Iris pigment epithelial cell (primary cell): Measurements from ENCODE around the gene CHRM2.

Experiments
- DNase-seq: peaks from one replicate; pipeline ENCODE4 v3.0.0-alpha.2; 2011; ENCODE audit warnings: low read depth

CHRM2 gene

DNA sequence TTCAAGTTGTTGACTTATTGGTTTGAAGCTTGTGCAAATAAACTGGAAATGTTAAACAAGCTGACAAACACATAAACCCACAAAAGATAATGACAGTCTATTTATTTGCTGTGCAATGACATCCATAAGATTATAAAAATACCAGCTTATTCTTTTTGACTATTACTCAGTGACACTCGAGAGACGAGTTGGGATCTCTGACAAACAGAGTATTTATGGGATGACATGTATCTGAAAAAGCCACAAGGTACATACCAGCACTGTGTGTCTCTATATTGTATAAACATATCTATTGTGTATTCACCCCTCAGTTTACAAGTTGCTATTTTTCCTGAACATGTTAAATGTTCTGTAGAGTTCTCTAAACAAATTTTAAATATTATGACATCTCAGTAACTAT is 88.9 kb downstream of the CHRM2 start:
- peak; percentile 41 for DNase-seq

DNA sequence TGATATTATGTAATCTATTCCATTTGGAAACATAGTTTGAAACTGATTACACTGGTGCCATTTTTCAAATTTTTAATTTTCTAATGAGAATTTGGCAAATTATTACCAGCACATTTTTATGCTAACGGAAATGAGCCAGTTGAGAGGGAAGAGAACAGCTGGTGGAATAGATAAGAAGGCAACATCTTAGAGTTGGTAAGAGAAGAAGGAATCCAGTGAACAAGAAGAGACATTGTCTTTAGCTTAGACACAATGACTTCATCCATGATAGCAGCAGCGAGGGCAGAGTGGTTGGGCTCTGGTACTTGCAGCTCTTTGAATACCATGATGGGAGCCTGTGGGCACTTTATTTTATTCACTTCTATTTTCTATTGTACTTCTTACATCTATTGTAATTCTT is 89.6 kb downstream of the CHRM2 start:
- peak; percentile 27 for DNase-seq

DNA sequence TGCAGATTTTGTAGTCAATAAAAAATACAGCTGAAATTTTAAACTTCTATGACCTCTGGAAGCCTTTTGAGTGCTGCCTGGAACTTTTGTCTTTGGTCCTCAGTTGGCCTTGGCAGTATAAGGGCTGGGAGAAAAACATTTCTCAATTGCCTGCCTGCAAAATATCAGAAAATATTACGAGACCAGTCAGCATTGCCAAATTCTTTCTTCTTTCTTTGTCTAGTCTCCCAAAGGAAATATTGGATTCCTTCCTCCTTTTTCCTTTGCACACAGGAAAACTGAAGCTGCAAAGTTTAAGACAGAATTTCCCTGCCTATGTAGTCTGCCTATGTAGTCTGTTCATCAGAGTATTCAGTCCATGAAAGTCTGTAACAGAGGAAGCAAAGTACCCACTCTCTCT is 95.9 kb downstream of the CHRM2 start:
- DNase-seq: no peak

DNA sequence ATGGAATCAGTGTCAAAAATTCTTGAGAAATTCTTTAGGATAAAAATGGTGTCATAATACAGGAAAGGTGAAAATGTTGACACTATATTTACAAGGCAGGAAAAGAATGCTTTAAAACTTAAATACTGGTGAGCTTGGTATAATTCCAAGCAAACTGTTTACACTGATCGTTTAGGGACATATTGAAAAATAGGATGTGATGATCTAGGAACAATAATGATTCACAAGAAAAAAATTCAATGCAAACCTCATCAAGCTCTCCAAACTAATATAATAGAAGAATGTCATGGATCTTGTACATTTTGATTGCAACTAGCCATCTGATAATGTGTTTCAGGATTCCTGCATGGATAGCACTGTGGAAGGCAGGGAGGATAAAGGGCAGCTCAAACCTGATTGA is 98.4 kb downstream of the CHRM2 start:
- no peak for DNase-seq

DNA sequence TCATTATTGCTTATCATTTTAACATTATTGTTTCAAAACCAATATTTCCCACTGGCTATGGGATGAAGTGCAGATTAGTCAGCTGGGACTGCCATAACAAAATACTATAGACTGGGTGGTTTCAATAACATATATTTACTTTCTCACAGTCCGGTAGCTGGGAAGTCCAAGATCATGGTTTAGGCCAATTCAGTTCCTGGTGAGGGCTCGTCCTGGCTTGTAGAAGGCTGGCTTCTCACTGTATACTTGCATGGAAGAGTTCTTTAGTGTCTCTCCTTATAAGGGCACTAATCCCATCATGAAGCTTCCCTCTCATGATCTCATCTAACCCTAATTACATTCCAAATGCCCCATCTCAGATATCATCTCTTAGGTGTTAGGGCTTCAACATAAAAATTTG is 101.3 kb downstream of the CHRM2 start:
- DNase-seq: no peak

DNA sequence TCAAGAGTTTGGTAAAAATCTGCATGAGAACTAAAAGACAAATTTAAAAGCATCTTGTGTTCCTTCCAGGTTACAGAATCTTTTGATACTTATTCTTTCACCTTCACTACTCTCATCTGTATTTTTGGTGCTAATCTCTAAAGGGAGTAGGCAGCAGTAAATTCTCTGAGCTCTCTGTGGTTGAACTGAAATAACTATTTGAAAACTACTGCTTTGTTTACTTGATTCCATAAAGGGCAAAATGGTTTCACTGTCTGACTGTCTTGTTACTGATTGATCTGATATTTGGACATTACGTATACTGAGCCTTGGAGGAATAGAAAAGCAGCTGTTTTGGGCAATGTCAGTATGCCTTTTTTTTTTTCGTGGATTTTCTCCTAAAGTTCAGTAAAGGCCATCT is 103.3 kb downstream of the CHRM2 start:
- DNase-seq: no peak

DNA sequence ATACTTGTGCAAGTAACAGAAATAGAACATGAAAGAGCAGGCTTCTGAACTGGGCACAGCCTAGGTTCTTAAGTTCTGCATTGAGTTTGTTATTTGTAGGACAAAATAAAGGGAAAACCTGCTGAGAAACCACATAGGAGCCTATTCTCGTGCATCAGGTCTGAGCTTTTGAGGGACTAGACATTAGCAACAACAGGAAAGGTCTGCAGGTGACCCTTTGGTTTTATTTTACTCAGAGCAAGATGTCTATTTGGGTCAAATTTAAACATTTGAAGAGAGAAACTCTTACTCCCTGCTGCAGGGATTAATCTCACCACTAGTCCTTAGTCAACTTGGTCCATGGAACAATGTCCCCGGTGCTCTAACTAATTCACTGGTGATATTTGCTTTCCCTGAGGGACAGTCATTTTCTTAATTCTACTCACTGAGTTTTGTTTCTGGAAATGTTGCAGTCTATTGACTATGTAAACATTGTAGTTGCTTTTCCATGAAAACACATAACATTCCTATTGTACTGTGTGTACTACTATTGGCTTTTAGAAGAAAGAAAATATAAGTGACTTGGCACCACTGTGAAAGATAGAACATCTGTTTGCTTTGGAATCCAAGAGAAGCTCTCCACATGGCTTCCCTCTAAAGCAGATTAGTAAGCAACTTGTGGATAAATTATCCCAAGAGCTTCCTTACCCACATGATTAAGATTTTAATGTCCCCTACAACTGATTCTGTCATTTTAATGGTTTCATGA is 108.2 kb downstream of the CHRM2 start:
- no peak for DNase-seq

DNA sequence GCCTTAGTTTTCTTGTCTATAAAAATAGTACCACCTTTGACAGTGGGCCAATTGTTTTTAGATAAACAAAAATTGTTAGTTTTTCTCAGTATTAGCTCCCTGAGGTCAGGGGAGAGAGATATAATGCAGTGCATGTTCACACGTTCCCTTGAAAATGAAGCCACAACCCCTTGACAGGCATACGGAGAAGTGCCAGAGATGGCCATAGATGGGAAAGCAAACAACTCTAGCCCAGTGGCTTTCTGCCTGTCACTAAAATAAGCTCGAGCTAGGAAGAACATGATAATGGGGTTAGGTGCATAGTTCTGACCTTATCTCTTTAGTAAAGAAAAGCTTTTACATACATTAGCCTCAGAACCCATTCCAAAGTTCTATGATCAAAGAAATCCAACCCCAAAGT is 124.9 kb downstream of the CHRM2 start:
- no peak for DNase-seq

DNA sequence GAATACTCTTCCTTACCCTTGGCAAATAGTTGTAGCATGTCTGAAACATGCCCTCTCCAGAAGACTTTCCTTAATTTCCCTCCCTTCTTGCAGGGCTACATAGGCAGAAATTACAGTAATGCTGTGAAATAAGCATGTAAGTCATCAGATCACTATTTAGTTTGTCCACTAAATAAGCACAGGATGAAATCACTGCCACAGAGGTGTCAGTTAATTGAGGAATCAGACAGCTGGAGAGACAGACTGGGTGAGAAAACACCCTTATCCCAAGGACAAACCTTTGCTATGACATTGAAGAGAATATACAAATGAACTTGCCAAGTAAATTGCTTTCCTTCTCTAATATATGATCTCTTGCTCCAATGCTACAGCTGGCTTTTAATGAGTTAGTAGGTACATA is 129.3 kb downstream of the CHRM2 start:
- DNase-seq: peak; percentile 35

DNA sequence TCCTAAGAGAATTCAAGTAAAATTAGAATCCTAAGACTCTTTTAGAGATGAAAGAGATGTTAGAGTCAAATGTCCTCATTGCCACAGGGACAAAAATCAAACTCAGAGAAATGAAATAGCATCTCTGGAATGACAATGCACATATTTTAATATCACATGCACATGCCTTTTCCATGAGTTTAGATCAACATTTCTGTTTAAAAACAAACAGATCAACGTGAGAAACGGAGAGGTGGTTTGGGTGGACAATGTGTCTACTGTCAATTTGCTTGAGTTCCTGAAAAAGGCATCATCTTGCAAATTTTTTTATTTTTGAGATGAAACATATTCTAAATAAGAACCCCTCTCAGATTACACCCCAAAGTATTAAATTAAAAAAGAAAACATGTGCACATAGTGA is 130.0 kb downstream of the CHRM2 start:
- DNase-seq: peak; percentile 69

DNA sequence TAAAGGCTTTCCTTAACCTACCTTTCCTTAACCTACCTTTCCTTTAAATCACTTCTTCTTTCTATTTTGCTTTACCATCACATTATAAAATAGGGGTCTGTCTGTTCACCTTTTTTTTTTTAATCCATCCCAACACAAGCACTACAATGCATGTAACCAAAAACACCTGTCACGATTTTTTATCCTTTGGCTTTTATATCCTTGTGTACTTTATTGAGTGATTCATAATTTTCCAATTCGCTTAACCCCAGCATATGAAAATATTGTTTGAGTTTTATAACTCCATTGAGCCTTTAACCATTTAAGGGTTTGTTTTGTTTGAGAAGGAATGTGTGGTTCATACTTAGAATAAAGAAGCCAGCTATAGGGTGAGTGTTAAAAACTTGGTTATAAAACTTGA is 132.2 kb downstream of the CHRM2 start:
- DNase-seq: no peak

DNA sequence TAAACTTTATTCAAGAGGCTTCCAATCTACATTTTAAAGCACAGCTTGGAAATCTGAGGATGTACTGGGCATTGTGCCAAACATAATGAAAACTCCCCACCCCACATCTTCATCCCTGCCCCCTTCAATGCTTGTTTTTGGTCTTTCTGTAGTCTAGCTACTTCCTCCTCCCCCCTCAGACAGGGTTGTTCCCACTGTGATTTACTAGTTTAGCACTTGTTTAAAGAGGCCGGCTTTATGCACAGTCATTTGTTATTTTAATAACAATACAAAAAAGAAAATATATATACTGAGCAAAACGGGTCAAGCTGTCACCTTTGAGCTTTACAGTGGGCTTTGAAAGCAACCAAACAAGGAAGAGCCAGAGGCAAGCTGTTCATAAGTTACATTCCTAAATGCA is 132.6 kb downstream of the CHRM2 start:
- peak; percentile 36 for DNase-seq

DNA sequence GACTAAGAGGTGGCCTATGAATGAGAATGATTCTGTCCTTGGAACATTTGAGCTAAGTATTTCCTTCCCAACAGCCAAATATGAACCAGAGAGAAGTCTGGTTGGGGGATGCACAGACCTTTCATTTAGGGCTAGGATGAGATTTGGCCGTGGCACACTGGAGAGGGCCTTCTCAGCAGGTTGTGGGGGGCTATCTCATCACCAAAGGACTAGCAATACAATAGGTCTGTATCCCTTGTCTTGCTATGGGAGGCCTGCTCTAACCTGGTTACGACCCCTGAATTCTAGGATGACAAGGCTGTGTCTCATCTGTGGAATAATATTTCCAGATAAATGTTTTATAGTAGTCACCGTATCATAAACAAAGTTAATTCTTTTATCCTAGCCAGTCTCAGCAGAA is 133.0 kb downstream of the CHRM2 start:
- DNase-seq: no peak

DNA sequence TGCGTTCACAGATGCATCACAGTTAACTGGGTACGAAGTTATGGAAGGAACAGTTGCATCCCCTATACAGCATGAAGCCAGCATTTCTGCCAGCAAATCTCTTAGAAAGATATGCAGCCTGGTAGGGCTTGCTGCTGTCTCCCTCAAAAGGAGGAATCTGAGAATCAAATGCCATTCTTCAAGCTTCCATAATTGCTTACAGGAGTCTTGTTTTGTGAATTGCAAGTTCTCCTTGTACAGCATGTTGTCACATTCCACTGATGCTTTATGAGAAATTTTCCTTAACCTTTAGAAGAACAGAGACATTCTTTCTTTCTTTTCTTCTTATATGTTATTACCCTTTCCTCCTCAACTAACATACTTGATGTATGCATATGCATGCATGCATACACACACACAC is 134.6 kb downstream of the CHRM2 start:
- no peak for DNase-seq

DNA sequence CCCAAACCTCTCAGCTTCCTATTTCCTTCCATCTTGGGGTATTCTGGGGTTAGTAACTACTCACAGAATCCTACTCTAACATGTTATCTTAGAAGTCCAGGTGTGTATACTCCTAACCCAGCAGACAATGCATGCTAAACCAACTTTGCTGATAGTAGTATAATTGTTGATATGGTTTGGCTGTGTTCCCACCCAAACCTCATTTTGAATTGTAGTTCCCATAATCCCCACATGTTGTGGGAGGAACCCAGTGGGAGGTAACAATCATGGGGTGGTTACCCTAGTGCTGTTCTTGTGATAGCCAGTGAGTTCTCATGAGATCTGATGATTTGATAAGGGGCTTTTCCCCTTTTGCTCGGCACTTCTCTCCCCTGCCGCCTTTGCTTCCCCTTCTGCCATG is 135.1 kb downstream of the CHRM2 start:
- no peak for DNase-seq

DNA sequence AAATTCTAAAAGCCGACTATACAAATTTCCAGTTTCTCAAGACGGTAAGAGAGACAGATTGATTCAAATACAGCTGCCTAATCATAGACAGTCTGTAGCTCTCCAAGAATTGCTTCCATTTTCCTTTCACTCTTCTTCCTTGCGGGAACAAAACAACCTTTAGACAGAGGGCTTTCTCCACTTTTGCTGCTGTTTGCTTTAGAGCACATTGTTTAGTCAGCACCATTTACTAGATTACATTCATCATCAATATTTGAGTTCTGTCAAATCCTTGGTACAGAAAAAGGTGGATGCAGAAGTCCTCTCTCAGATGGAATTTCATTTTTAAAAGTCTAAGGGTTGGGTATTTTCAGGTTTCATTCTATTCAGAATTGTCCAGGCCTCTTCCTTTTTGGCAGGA is 137.4 kb downstream of the CHRM2 start:
- DNase-seq: no peak

DNA sequence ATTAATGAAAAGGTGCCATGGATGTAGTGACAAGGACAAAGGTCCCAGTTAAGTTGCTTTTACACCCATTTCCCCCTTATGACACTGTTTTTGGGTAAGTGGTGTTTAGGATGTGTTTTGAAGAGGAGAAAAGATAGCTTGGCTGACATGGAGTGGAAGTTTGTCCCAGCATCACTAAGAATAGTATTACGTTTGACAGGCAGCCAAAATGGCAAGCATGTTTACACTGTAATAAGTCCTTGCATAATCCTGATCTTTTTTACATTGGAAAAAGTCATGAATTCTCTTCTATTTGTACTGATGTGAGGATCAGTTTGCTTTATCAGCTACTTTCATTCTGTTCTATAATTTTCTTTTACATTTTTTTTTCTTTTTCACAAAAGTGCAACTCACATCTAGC is 137.8 kb downstream of the CHRM2 start:
- DNase-seq: peak; percentile 86

DNA sequence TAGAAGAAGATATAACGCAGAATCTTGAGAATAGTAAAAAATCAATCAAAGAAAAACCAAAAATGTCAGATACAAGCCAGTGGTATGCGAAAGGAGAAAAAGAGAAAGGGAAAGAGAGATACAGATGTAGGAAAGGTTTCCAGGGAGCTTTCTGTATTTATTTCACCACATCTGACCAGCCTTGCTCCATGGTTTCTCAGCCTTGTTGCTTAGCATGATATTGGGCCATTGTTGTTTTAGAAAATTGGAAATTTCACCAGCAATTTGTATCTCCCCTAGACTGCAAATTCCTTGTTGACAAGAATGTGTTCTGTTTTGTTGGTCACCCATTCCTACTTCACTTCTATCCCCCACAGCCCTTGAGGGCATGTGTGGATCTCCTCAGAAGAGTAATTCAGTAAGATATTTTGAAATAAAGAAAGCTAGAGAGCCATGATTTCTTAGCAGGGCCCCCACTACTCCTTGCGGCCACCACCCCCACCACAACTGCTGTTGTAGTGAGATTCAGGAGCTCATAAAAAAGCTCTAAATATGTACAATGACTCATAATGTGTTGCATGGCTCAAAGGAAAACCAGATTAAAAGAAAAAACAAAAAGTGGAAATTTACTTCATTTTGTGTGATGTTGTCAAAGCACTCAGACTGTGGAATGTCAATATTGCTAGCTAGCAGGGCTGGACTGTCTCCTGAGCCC is 138.7 kb downstream of the CHRM2 start:
- peak; percentile 54 for DNase-seq

DNA sequence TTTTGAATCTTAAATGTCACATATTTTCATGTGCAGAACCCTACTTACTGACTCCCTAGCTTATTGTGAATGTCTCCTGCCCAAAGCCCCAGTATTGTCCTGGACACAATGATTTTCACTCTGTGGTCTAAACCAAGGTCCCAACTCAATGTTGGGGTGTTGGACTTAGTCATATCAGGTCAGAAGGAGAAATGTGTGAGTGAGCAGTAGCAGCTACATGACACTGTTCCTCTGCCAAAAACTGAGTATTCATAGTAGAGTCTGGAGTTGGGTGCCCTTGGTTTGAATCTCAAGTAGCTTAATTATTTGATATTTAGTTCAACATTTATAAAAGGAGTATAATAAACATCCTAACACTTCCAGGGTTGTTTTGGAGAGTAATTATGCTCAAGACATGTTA is 141.0 kb downstream of the CHRM2 start:
- DNase-seq: no peak

DNA sequence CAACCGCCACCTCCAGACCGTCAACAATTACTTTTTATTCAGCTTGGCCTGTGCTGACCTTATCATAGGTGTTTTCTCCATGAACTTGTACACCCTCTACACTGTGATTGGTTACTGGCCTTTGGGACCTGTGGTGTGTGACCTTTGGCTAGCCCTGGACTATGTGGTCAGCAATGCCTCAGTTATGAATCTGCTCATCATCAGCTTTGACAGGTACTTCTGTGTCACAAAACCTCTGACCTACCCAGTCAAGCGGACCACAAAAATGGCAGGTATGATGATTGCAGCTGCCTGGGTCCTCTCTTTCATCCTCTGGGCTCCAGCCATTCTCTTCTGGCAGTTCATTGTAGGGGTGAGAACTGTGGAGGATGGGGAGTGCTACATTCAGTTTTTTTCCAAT is 146.6 kb downstream of the CHRM2 start:
- DNase-seq: no peak

DNA sequence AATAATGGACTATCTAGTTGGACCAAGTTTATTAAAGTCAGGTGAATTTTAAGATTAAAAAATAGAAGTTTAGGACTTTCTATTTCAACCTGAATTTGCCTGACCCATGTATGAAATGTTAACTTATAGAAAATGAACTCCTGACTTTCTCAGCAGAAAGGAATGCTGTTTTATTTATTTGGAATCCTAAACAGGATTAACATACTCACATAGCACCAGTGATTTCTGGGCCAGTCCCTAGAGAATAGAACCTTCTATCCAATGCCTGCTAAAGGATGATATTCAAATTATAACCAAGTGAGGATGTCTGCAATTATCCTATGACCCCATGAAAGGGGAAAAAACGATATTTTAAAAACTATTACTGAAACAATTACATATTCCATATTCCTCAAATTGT is 148.8 kb downstream of the CHRM2 start:
- DNase-seq: peak; percentile 39

DNA sequence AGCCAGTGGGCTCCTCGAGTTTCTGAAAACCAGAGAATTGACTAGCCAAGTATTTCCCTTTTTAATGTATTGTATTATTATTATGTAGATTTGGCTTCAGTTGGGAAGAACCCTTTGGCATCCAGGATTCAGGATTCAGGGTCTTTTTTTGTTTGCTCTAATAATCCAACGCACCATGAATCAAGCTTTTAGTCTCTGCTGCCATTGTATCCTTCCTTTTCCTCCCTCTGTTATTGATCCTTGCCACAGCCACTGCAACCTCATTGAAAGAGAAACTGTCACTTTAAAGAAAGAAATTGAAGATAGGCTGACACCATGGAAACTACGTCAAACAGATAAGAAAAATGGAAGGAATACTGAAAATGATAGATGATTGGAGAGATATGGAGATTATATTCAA is 150.0 kb downstream of the CHRM2 start:
- DNase-seq: no peak

DNA sequence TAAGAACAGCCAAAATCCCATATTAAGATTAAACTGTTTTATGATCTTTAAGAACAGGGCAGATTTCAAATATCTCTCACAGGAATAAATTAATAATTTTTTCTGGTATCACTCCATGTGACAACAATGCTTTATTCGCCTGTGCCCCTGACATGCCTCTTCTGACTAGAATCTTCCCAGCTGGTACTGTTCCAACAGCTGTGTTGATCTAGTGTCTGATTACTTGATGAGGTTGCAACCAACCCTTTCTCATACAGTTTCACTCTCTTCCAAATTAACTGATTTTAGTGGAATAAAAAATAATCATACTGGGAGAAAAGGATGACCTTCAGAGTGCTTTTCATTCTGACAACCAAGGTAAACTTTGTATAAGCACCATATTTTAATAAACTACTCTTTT is 151.9 kb downstream of the CHRM2 start:
- DNase-seq: peak; percentile 39
